ENCODE data around the gene ROBO1. TPM values are rescaled to one million over a fixed set of nuclear protein-coding genes. Genes with fewer than 3 reads are reported as not detected.

ROBO1 gene
- total RNA-seq, 1 donor from 2014 or later: 27.1 TPM

GRCh38 chr3:78718707-78719106 lies 1049.1 kb downstream of the ROBO1 start:
- DNase-seq (no peak), ATAC-seq (no peak)
- H3K4me1 ChIP-seq: no peaks in the 10 kb centered on the region
- no peaks in the 10 kb centered on the region for H3K36me3 ChIP-seq
- no peaks in the 10 kb centered on the region for H3K27me3 ChIP-seq
- no peak overlapping the region for H3K27ac ChIP-seq
- TF ChIP-seq CTCF (IDR thresholded peaks at IDR 0.05): no peak
- no peaks in the 10 kb centered on the region for H3K9me3 ChIP-seq
- intact Hi-C loops (cut with DNase I): no loop called here
- no peak overlapping the region for H3K4me3 ChIP-seq

GRCh38 chr3:78717041-78717440 lies 1050.8 kb downstream of the ROBO1 start:
- Histone ChIP-seq H3K4me1 (no peaks in the 10 kb centered on the region), H3K27me3 (no peaks in the 10 kb centered on the region), H3K36me3 (no peaks in the 10 kb centered on the region), H3K27ac (no peak overlapping the region), H3K9me3 (no peaks in the 10 kb centered on the region), H3K4me3 (no peak overlapping the region)
- intact Hi-C loops (cut with DNase I): no loop called here
- ATAC-seq (no peak), DNase-seq (no peak)
- TF ChIP-seq CTCF (IDR thresholded peaks at IDR 0.05): no peak

DNA sequence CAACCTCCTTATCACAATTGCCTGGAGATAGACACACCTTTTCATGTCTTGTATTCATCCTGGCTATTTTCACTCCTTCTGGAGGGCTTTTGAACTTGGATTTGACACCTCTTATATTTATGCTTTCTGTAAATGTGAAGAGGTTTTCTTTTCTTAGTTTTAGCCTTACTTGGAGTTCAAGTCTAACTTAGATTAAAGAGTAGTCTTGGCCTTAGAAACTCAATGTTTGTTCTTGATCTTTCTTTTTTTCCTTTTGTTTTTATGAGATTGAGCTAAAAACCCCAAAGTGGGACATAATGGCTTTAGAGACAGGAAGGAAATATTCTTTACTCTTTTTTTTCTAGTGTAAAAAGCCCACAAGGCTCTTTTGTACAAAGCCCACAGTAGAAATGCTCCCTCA lies 1054.9 kb downstream of the ROBO1 start:
- Histone ChIP-seq H3K4me3 (no peak overlapping the region), H3K27me3 (no peaks in the 10 kb centered on the region), H3K9me3 (no peaks in the 10 kb centered on the region), H3K36me3 (no peaks in the 10 kb centered on the region), H3K4me1 (no peaks in the 10 kb centered on the region), H3K27ac (no peak overlapping the region)
- intact Hi-C loops (cut with DNase I): no loop called here
- no peak for TF ChIP-seq CTCF (IDR thresholded peaks at IDR 0.05)
- no peak for DNase-seq
- ATAC-seq: no peak

DNA sequence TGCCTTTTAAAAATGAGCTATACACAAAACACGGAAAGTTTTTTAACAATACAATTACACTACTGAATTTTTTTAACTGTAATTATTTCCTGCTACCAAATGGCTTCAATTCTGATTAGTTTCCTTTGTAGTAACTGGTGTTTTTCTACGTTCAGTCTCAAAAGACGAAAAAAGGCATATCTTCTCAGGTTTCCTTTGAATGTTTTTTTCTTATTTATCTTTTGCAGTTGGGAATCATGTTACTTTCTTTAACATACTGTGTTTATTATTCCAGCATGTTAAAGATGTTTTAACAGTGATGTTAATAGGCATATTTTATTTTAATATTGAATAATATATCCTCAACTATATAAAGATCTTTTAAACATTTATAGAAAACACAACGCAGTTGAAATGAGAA lies 1055.5 kb downstream of the ROBO1 start:
- Histone ChIP-seq H3K27ac (no peak overlapping the region), H3K4me3 (no peak overlapping the region), H3K27me3 (no peaks in the 10 kb centered on the region), H3K9me3 (no peaks in the 10 kb centered on the region), H3K4me1 (no peaks in the 10 kb centered on the region), H3K36me3 (no peaks in the 10 kb centered on the region)
- no peak for TF ChIP-seq CTCF (IDR thresholded peaks at IDR 0.05)
- no peak for ATAC-seq
- DNase-seq: no peak
- intact Hi-C loops (cut with DNase I): no loop called here

- intact Hi-C loops (cut with DNase I): no loop called here
- no peak for TF ChIP-seq CTCF (IDR thresholded peaks at IDR 0.05)
These were observed 1059.2 kb downstream of the ROBO1 start for GRCh38 chr3:78708565-78709073.

GRCh38 chr3:78707609-78708008 lies 1060.2 kb downstream of the ROBO1 start:
- no peak for ATAC-seq
- no peaks in the 10 kb centered on the region for H3K9me3 ChIP-seq
- no peaks in the 10 kb centered on the region for H3K36me3 ChIP-seq
- H3K4me1 ChIP-seq: no peaks in the 10 kb centered on the region
- no peak for DNase-seq
- no peak for TF ChIP-seq CTCF (IDR thresholded peaks at IDR 0.05)
- intact Hi-C loops (cut with DNase I): no loop called here
- no peak overlapping the region for H3K27ac ChIP-seq
- no peaks in the 10 kb centered on the region for H3K27me3 ChIP-seq
- H3K4me3 ChIP-seq: no peak overlapping the region

More at GRCh38 chr3:78708565-78709073, 1059.2 kb downstream of the ROBO1 start:
- Histone ChIP-seq H3K4me3 (no peak overlapping the region), H3K27ac (no peak overlapping the region), H3K36me3 (no peaks in the 10 kb centered on the region), H3K27me3 (no peaks in the 10 kb centered on the region), H3K9me3 (no peaks in the 10 kb centered on the region), H3K4me1 (no peaks in the 10 kb centered on the region)
- no peak for DNase-seq
- no peak for ATAC-seq

Data from upper lobe of right lung (tissue), 1 donor.